NCI-H1694 treated with DMSO at 0.1 percent for 48 hours (cell line): Measurements from ENCODE around the gene POFUT2.

Experiments
- DNase-seq: peaks from one replicate; lab custom pipeline; 2025; lab: John Stamatoyannopoulos, UW

POFUT2 gene

GRCh38 chr21:45262616-45263015, 25.1 kb downstream of the POFUT2 start:
- no peak for DNase-seq

GRCh38 chr21:45262041-45262581, 25.6 kb downstream of the POFUT2 start:
- no peak for DNase-seq

- no peak for DNase-seq
These were observed 26.6 kb downstream of the POFUT2 start for GRCh38 chr21:45261093-45261492.

GRCh38 chr21:45260191-45260825, 27.4 kb downstream of the POFUT2 start:
- no peak for DNase-seq

GRCh38 chr21:45259206-45259840, 28.4 kb downstream of the POFUT2 start:
- DNase-seq = peak; percentile 93

- no peak for DNase-seq
These were observed 29.2 kb downstream of the POFUT2 start for GRCh38 chr21:45258466-45258865.

GRCh38 chr21:45257673-45258341, 29.9 kb downstream of the POFUT2 start:
- no peak for DNase-seq

- DNase-seq = no peak
These were observed 30.6 kb downstream of the POFUT2 start for GRCh38 chr21:45256912-45257672.

GRCh38 chr21:45256021-45256911, 31.4 kb downstream of the POFUT2 start:
- DNase-seq = no peak

GRCh38 chr21:45255381-45256020, 32.2 kb downstream of the POFUT2 start:
- DNase-seq = no peak

GRCh38 chr21:45254460-45254930, 33.2 kb downstream of the POFUT2 start:
- no peak for DNase-seq

- DNase-seq = no peak
These were observed 33.8 kb downstream of the POFUT2 start for GRCh38 chr21:45253633-45254459.

- no peak for DNase-seq
These were observed 34.5 kb downstream of the POFUT2 start for GRCh38 chr21:45253180-45253579.

GRCh38 chr21:45252448-45252925, 35.2 kb downstream of the POFUT2 start:
- no peak for DNase-seq

- no peak for DNase-seq
These were observed 35.9 kb downstream of the POFUT2 start for GRCh38 chr21:45251635-45252447.

GRCh38 chr21:45250914-45251634, 36.6 kb downstream of the POFUT2 start:
- no peak for DNase-seq

- DNase-seq = no peak
These were observed 37.4 kb downstream of the POFUT2 start for GRCh38 chr21:45250272-45250671.

- DNase-seq = no peak
These were observed 38.1 kb downstream of the POFUT2 start for GRCh38 chr21:45249626-45250025.
